TTC549 (cell line): ENCODE data around the gene GPR150.

ENCODE experiments used
- FAIRE-seq: peaks from 2 replicates; lab custom pipeline; 2012; peaks lifted over from hg19 to GRCh38; lab: Jason Lieb, UNC

The GPR150 gene

DNA sequence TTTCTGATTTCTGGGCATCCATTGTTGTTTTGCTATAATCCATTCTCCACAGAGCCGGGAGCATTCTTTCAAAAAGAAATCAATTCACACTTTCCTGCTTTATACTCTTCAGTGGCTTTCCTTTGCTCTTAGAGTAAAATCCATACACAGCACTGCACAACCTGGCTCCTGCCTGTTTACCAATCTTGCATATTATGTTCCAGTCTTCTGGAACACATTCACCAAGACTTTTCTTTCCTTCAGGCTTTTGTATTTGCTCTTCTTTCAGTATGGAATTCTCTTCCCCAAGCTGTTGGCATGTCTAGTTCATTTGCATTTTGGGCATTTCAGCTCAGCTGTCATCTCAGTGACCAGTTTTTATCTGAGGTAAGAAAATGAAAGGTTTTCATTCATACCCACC lies 33.0 kb downstream of the GPR150 start:
- no peak for FAIRE-seq

DNA sequence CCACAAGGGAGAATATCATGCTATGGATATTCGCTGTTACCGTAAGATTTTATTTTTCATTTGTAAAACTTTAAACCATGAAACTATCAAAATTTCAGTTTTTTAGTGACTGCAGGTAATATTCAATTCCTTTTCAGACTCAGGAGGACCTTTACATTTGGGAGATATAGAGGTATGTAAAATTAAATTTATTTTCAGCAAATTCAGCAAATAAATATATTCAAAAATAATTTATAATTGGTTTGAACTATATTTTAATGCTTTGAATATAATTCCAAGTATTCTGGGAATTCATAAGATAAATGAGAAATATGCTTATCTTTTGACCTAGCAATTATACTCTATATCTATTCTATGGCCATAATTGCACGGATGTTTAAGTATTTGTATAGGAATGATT lies 34.3 kb downstream of the GPR150 start:
- no peak for FAIRE-seq

DNA sequence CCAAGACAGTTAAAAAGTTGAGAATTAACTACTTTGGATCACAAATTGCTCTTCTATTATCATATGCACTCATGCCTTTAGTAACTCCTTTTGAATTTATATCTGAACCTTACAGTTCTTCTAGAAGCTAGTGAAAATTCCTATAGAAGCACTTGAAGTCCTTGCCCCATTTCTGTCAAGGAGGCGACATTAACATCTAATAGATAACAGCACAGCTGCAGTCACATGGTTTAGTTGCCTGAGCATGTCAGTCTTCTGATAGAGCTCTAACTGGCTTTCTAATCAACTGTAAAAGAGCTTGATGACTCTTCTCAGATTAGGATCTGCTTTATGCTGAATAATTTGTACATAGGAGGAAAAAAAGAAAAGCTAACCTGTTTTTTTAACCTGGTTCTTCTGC lies 35.7 kb downstream of the GPR150 start:
- no peak for FAIRE-seq

DNA sequence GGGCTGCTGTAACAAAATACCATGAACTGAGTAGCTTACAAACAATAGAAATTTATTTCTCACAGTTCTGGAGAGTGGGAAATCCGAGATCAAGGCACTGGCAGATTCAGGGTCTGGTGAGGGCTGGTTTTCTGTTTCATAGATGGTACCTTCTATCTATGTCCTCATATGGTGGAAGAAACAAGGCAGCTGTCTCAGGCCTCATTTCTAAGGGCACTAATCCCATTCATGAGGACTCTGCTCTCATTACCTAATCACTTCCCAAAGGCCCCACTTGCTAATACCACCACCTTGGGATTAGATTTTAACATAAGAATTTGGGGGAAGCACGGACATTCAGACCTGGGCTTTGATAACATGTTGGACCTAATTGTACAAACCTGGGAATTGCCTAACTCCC lies 40.2 kb downstream of the GPR150 start:
- FAIRE-seq: no peak

DNA sequence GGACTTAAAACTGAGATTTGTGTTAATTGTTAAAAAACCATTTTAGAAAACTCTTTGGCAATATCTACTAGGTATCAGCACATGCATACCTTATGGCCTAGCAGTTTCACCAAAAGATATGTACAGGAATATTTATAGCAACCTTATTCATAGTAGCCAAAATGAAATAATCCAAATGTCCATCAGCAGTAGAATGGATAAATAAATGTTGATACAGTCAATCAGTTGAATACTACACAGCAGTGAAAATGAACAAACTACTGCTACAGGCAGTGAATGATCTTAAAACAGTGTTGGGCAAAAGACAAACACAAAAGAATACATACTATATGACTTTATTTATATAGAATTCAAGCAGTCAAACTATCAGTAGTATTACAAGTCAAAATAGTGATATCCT lies 43.1 kb downstream of the GPR150 start:
- no peak for FAIRE-seq

DNA sequence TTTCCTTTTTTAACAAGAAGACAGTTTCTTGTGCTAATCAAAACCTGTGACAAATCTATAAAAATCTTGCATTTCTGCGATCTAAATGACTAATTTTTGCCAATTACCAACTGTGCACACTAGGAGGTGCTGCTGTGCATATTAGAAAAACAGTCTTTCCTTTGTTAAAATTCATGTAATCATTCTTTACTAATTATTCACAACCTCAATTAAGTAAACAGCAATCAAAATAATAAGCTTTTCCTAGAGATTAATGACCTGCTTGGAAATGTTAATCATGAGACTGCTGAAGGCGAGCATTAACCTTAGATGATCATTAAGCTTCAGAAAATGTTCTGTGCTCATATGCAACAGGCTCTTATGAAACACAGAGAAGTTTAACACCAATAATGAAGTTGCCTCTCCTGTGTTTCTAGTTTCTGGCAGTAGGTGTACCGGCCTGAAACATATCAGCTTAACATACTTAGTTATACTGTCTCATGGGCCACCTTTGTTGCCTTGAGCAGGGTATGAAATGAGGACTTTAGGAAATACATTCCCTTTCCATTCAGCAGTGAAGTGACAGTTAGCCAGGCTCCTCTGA lies 44.4 kb downstream of the GPR150 start:
- peak; percentile 83 for FAIRE-seq

DNA sequence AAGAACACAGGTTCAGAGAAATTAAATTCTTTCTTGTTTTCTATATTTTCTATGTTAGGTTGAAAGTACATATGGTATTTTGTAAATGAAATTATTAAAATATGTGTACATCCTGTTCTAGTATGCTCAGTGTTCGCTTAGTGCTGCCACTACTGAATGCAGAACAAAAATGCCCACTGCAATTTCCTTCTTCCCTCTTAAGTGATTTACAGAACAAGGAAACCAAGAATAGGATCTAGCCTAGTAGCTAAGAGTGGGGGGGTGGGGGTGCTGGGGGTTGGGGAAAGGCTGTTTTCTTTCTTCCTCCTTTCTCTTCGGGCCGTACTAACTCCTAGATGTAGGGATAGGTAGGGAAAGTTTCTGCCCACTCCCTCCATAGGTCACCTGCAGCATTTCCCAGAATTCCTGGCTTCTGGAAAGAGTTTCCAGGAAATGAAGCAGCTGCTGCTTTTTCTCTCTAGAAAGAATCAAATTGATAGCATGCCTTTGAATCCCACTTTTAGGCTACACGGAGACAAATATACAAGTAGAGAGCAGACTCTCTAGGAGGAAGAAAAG lies 47.3 kb downstream of the GPR150 start:
- no peak for FAIRE-seq

DNA sequence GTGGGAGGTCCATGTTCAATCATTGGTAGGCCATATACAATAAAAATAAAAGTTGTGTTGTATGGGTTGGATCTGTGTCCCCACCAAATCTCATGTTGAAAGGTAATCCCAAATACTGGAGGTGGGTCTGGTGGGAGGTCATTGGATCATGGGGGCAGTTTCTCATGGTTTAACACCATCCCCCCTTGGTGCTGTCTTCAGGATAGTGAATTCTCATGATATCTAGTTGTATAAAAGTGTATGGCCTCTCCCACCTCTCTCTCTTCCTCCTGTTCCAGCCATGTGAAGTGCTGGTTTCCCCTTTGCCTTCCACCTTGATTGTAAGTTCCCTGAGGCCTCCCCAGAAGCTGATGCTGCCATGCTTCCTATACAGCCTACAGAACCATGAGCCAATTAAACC lies 47.8 kb downstream of the GPR150 start:
- FAIRE-seq: no peak

DNA sequence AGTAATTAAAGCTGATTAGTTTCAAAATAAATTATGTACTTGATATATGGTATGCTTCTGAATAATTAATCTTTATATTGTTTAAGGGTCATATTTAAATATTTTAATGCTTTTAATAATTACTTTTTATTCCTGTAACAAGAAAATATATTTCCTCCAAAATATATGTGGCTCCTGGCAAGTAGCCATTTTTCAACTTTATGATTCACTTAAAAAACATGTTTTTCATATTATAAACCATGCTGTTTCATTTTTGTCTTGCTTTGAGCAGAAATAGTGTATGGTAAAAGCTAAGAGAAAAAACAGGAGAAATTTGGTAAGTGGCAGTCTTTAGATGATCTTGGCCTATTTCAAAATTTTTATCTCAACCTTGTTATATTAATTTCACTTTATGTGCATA lies 48.3 kb downstream of the GPR150 start:
- no peak for FAIRE-seq

DNA sequence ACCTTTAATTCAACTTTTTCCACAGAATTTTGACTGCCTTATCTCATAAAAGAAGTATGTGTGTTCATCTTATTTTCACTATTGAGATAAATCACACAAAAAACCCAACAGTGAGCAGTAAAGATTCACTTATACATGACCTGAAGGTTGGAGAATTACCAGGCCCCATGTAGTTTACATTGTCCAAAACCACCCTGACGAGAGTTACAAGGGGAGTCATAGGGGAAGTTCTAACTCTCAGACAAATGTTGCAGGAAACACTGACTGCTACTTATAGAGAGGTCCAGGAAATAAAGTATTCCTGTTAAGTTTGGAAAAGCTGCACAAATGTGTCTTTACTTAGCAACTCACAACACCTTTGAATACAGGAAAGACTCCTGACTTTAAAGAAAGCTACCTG lies 48.8 kb downstream of the GPR150 start:
- no peak for FAIRE-seq

DNA sequence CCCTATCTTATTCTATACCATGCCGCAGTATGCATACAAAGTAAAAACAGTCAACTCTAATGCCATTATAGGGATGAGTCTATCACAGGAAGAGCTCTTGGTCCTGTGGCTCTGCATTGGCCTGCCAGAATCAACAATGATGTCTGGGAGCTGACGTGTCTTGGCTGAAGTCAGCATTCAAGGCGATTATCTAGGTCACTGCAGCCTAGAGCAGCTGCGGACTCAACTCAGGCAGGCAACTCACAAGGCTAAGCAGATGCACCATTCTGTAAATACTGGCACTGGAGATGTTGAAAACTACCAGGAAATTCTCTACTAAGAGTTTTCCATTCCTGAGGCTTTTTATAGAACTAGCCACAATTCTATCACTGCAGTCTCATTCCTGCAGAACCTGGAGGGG lies 49.7 kb downstream of the GPR150 start:
- no peak for FAIRE-seq

DNA sequence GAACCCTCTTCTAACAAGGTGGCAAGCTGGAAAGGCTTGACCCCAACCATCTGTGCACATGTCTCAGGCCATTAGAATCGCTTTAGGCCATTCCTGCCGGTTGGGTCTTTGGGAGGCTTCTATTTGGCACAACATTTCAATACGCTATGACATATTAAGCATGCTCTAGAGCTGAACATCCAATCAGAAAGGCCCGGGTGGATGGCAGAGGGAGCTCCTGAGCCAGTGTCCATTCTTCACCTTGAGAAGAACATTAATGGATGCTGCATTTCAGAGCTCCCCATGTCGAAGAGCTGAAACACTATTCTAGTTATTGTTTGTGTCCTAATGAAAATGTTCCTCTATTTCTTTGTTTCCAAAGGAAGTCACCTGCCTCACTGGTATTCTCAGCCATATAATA lies 50.1 kb downstream of the GPR150 start:
- FAIRE-seq: no peak

DNA sequence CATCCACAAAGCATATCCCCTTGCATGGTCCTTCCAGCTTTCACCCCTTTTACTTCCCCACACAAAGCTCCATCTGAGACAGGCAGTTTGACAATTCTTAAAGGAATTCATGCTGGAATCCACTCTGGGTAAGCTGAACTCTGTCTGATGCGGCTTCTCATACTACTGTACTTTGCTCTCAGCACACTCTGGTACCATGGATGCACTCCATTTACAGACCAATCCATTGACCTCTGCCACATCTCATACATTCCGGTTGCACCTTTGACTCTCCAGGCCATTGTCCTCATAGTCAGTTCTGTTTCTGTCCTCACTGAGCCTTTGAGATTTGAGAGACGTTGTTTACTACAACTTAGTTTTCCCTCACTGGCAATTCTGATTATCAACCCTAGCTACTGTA lies 50.7 kb downstream of the GPR150 start:
- no peak for FAIRE-seq
